HTERT RPE-1 (cell line): ENCODE results near the gene ATG5.

Source experiments
- in situ Hi-C: fragments of 300-500 bp; cut with MboI; formaldehyde crosslinking; loops from 4 replicates; pipeline ENCODE4 v1.14.3; 2020; ENCODE audit warnings: low sequenced_read_pairs

ATG5 gene

DNA sequence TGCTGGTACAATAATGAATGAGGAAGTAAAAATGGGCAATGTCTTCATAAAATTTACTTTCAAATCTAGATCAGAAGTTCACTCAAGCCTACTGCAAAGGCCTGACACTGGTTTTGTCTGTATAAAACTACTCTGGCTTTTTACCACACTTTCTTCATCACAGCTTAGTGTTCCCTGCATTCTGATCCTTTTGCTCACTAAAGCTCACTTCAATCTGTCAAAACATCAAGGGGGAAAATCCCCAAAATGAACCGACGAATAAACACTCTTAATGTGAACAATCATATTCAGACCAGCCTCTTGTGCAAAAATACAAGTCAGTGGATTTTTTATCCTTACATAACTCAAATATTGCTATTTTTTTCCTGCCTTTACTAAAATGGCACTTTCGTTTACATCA lies 140.9 kb downstream of the ATG5 start:
- in situ Hi-C loops, result no loop called here

DNA sequence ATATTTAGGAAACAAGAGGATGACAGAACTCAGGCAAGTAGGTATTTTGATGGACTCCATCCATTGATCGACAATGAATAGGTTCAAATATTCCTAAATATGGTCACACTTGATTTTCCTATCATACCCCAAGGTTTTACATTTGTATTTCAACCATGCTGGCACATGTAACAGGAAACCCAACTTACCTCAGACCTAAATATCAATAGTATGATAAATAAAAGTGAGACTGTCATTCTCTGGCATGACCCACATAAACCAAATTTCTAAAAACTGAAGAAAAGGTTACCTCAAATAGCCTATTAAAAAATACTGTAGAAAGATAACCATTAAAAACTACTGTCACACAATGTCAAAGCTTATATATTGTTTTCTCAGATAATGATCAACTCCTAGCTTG lies 142.1 kb downstream of the ATG5 start:
- in situ Hi-C loops, result no loop called here

- in situ Hi-C loops, result no loop called here
Observed at GRCh38 chr6:106182455-106182854, 143.1 kb downstream of the ATG5 start.

- in situ Hi-C loops, result no loop called here
Observed at GRCh38 chr6:106181664-106182418, 143.7 kb downstream of the ATG5 start.

- in situ Hi-C loops, result no loop called here
Observed at GRCh38 chr6:106180208-106180607, 145.4 kb downstream of the ATG5 start.

- in situ Hi-C loops, result no loop called here
Observed at GRCh38 chr6:106178900-106179299, 146.7 kb downstream of the ATG5 start.

- in situ Hi-C loops, result no loop called here
Observed at GRCh38 chr6:106177786-106178185, 147.8 kb downstream of the ATG5 start.

GRCh38 chr6:106173124-106173879 lies 152.3 kb downstream of the ATG5 start:
- in situ Hi-C loops, result no loop called here

- in situ Hi-C loops, result no loop called here
Observed at GRCh38 chr6:106170030-106170791, 155.3 kb downstream of the ATG5 start.

DNA sequence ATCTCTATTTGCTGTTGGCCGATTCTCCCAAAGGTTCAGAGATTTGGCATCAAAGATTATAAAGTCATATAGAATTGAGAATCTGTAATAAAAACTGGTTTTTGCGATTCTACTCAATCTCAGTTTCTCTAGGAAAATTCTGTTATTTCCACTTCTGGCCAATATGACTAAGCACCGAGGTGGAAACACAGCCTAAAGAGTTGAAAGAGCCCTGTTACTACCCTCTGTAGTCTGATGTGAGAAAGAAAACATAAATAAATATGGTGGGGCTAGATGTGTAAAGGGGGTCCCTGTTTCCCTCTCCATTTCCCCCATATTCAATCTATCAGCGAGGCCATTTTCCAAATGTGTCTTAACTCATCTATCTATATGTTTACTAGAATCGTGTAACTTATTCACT lies 156.0 kb downstream of the ATG5 start:
- in situ Hi-C loops, result no loop called here

DNA sequence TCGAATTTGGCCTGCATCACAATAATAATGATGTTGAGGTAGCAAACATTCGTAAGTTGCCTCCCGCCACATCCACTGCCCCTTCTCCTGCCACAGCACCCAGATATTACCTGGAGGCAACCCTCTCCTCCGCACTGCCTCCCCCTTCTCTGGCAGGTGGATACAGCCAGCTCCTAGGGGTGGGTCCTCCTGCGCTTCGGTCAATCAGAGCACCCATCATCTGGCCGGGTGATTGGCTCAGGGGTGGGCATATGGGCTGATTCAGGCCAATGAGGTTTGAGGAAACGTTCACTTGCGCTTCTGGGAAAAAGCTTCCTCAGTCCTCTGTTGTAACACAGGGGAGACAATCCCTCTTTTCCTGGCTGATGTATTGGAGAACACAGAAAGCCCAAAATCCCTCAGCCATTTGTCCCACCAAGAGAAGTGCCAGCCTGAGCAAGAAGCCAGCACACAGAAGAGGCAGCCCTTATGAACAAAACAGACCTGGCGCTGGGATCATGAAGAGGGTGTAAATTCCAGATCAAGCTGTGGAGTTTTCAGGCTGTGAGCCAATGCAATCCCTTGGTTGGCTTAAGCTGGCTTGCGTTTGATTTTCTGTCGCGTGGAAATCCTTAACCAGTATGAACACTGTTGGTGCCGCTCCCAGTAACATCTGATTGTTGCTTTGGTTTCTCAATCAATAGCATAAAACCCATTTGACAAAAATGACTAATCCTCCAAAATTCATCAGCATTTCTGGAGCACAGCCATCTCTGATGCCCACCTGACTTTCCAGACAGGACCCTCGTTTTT lies 157.3 kb downstream of the ATG5 start:
- in situ Hi-C loops, result no loop called here

GRCh38 chr6:106167096-106167814 lies 158.3 kb downstream of the ATG5 start:
- in situ Hi-C loops, result no loop called here

DNA sequence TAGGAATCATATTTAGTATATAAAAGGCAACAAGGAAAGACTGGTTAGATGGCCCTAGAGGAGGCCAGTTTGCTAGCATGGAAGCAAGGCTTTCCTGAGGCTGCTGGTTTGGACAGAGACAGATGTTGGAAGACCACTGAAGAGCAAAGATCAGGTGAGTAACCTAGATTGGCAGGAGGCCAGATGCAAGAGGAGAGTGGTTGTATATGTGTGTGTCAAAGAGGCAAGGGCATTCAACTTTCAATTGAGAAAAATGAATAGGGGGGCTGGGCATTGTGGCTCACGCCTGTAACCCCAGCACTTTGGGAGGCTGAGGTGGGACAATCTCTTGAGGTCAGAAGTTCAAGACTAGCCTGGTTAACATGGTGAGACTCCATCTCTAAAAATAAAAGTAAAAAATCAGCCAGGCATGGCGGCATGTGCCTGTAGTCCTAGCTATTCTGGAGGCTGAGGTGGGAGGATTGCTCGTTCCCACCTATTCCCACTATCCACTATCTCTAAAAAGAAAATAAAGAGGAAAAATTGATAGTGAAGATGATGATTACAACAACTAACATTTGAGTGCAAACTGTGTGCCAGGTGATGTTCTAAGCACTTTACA lies 159.6 kb downstream of the ATG5 start:
- in situ Hi-C loops, result no loop called here

DNA sequence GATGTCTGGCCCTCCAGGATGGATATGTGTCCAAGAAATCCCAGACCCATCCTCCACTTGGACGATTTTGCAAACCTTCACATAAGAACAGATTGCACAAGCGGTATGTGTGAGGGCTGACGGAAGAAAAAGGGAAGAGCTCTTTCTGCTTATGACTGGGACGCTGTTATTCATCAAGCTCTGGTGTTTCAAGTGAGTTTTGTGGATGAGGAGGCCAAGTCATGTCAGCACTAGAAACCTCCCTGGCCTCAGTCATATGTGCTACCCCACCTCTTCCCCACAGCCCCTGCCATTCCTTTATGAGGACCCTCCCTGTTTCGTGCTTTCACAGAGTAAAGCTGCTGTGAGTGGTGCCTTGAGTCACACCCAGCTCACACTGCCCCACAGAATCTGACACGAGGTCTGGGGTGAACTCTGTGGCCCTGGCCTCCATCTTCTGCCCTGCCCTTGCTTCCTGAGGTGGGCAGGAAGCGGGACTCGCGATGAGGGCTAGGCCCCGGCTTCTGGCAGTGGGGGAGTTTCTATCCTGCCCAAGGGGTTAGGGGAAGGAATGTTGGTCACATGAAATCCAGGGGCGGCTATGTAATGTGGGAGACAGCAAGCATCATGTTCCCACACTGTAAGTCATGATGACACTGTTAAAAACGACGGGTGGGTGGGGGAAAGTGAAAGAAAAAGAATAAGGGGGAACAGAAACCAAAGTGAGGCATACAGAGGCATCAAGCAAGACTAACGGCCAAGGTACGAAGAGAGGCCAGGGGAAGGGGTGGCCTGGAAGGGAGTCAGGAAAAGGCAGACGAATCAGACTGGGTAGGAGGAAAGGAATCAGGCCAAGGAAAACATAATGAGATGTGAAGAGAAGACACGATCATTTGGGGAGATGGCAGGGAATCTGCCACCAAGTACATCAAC lies 161.3 kb downstream of the ATG5 start:
- in situ Hi-C loops, result no loop called here

- in situ Hi-C loops, result no loop called here
Observed at GRCh38 chr6:106163446-106163965, 162.1 kb downstream of the ATG5 start.

- in situ Hi-C loops, result no loop called here
Observed at GRCh38 chr6:106162921-106163320, 162.6 kb downstream of the ATG5 start.

DNA sequence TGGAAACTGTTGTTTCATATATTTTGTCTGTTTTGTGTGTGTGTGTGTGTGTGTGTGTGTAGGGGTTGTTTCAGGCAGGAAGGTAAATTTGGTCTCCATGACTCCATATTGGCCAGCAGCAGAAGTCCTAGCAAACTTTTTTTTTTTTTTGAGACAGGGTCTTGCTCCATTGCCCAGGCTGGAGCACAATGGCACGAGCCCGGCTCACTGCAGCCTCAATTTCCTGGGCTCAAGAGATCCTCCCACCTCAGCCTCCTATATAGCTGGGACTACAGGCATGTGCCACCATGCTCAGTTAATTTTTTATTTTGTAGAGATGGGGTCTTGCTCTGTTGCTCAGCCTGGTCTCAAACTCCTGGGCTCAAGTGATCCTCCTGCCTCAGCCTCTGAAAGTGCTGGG lies 163.7 kb downstream of the ATG5 start:
- in situ Hi-C loops, result no loop called here

GRCh38 chr6:106161311-106161874 lies 164.2 kb downstream of the ATG5 start:
- in situ Hi-C loops, result no loop called here
